Loucy (cell line): ENCODE results near the gene VAT1L.

Source experiments
- H2AFZ ChIP-seq: fragments of 200-600 bp; sonication (generic); 2 replicates; pipeline ENCODE4 v1.6.0; 2016; ENCODE audit warnings: antibody characterized with exemption, mild to moderate bottlenecking, low read length, moderate library complexity
- H3F3A ChIP-seq: fragments of 200-600 bp; 2 replicates; pipeline ENCODE4 v1.6.0; 2016; ENCODE audit warnings: antibody characterized with exemption, low read depth, mild to moderate bottlenecking
- H3K27me3 ChIP-seq: fragments of 200-600 bp; sonication (generic); 2 replicates; pipeline ENCODE4 v1.6.1; 2014; ENCODE audit warnings: low read length, mild to moderate bottlenecking; ENCODE audit not compliant: insufficient read depth, poor library complexity, severe bottlenecking
- H3K36me3 ChIP-seq: fragments of 200-600 bp; sonication (generic); 2 replicates; pipeline ENCODE4 v1.6.1; 2016; ENCODE audit warnings: low read length; ENCODE audit not compliant: insufficient read depth
- H3K4me1 ChIP-seq: fragments of 200-600 bp; sonication (generic); 2 replicates; pipeline ENCODE4 v1.5.1; 2014; ENCODE audit warnings: low read length, mild to moderate bottlenecking; ENCODE audit not compliant: insufficient read depth, poor library complexity, severe bottlenecking
- H3K4me2 ChIP-seq: fragments of 200-600 bp; sonication (generic); 2 replicates; pipeline ENCODE4 v1.6.0; 2014; ENCODE audit warnings: antibody characterized with exemption, low read length, low read depth, mild to moderate bottlenecking; ENCODE audit not compliant: poor library complexity, severe bottlenecking
- H3K4me3 ChIP-seq: fragments of 200-600 bp; sonication (generic); 2 replicates; pipeline ENCODE4 v1.5.1; 2014; ENCODE audit warnings: low read length, mild to moderate bottlenecking, mixed read lengths; ENCODE audit not compliant: poor library complexity, severe bottlenecking
- H3K79me2 ChIP-seq: fragments of 200-600 bp; sonication (generic); 2 replicates; pipeline ENCODE4 v1.6.1; 2014; ENCODE audit warnings: low read length; ENCODE audit not compliant: insufficient read depth
- H3K9ac ChIP-seq: fragments of 200-600 bp; sonication (generic); 2 replicates; pipeline ENCODE4 v1.6.0; 2014; ENCODE audit warnings: mild to moderate bottlenecking, low read depth, low read length, moderate library complexity; ENCODE audit not compliant: poor library complexity, severe bottlenecking
- H3K9me2 ChIP-seq: fragments of 200-600 bp; sonication (generic); replicated peaks from 2 replicates; pipeline ENCODE4 v1.6.1; 2016; ENCODE audit warnings: low read depth, low read length, mixed read lengths
- H3K9me3 ChIP-seq: fragments of 200-600 bp; sonication (generic); 2 replicates; pipeline ENCODE4 v1.6.1; 2014; ENCODE audit warnings: mild to moderate bottlenecking, antibody characterized with exemption, low read length, low read depth; ENCODE audit not compliant: insufficient read depth
- H4K20me1 ChIP-seq: fragments of 200-600 bp; sonication (generic); 2 replicates; pipeline ENCODE4 v1.6.0; 2014; ENCODE audit warnings: antibody characterized with exemption, low read length, mild to moderate bottlenecking; ENCODE audit not compliant: insufficient read depth, poor library complexity, severe bottlenecking
- EZH2phosphoT487 ChIP-seq: fragments of 200-600 bp; IDR thresholded peaks from 2 replicates; pipeline ENCODE4 v1.6.1; 2018; ENCODE audit warnings: antibody characterized with exemption, mild to moderate bottlenecking, moderate library complexity, borderline replicate concordance
- TF ChIP-seq, protein P1 (sequence below): fragments of 200-600 bp; sonication (generic); conservative IDR thresholded peaks from 2 replicates; pipeline ENCODE4 v1.5.1; 2014; ENCODE audit warnings: mild to moderate bottlenecking, antibody characterized with exemption, low read length

The VAT1L gene

DNA sequence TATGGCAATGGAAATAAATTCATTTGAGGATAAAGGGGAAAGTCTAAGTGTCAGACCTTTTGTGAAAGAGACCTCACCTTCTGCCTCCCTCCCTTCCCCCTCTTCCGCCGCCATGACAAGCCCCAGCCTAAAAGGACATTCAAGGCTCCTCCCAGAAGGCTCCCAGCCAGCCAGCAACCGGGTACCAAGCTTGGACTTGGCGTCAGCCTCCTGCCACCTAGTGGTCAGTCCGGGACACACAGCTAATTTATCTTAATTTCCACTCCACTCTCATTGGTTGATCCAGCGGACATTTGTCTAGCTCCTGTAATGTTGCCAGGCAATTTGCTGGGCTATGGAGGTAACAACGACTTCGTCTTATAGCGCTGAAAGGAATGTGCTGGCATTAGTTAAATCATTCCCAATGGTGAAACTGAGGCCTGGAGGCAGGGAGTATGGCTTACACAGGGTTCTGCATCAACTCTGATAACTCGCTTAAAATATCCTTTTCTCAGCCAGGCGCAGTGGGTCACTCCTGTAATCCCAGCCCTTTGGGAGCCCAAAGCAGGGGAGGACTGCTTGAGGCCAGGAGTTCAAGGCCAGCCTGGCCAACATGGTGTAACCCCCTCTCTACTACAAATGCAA, 214.7 kb downstream of the VAT1L start:
- Histone ChIP-seq H4K20me1 (no peaks in the 10 kb centered on the region), H3K4me1 (no peaks in the 10 kb centered on the region), H3K9me2 (no peaks in the 10 kb centered on the region), H3K9me3 (no peaks in the 10 kb centered on the region), H3F3A (no peaks in the 10 kb centered on the region), H3K4me2 (peak overlapping the region; percentile 31), H2AFZ (peak overlapping the region; percentile 94), H3K27me3 (no peaks in the 10 kb centered on the region), H3K36me3 (no peaks in the 10 kb centered on the region), H3K79me2 (no peaks in the 10 kb centered on the region), H3K9ac (no peak overlapping the region), H3K4me3 (peak overlapping the region; percentile 9)
- TF ChIP-seq, protein P1, sequence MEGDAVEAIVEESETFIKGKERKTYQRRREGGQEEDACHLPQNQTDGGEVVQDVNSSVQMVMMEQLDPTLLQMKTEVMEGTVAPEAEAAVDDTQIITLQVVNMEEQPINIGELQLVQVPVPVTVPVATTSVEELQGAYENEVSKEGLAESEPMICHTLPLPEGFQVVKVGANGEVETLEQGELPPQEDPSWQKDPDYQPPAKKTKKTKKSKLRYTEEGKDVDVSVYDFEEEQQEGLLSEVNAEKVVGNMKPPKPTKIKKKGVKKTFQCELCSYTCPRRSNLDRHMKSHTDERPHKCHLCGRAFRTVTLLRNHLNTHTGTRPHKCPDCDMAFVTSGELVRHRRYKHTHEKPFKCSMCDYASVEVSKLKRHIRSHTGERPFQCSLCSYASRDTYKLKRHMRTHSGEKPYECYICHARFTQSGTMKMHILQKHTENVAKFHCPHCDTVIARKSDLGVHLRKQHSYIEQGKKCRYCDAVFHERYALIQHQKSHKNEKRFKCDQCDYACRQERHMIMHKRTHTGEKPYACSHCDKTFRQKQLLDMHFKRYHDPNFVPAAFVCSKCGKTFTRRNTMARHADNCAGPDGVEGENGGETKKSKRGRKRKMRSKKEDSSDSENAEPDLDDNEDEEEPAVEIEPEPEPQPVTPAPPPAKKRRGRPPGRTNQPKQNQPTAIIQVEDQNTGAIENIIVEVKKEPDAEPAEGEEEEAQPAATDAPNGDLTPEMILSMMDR = peak; percentile 96
- no peak for TF ChIP-seq EZH2phosphoT487

DNA sequence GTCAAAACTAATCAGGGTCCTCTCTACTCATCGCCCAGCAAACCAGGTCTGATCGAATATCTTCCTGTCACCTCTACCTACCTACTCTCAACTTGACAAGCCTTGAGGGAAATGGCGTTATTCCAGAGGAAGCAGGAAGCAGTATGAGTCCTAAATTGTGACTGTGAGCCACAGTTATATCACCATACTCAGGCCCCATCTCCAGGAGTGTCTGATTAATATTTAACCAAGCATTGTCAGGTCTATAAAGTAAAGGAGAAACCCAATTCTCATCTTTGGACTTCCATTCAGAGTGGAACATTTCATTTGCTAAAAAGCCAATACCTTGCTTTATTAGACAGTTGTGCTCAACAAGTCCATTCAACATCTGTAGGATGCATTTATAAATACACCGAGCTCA, 216.2 kb downstream of the VAT1L start:
- Histone ChIP-seq H4K20me1 (no peaks in the 10 kb centered on the region), H3F3A (no peaks in the 10 kb centered on the region)

GRCh38 chr16:78005881-78006280, 217.5 kb downstream of the VAT1L start:
- no peaks in the 10 kb centered on the region for H3K9me2 ChIP-seq
- no peak for TF ChIP-seq EZH2phosphoT487
- TF ChIP-seq, protein P1 = peak; percentile 62
- H3K27me3 ChIP-seq = no peaks in the 10 kb centered on the region
- H3K79me2 ChIP-seq = no peaks in the 10 kb centered on the region
- no peak overlapping the region for H3K4me3 ChIP-seq
- no peaks in the 10 kb centered on the region for H3F3A ChIP-seq
- H3K4me1 ChIP-seq = no peaks in the 10 kb centered on the region
- H3K9me3 ChIP-seq = no peaks in the 10 kb centered on the region
- no peak overlapping the region for H3K4me2 ChIP-seq
- H4K20me1 ChIP-seq = no peaks in the 10 kb centered on the region
- H2AFZ ChIP-seq = no peak overlapping the region
- no peaks in the 10 kb centered on the region for H3K36me3 ChIP-seq
- no peak overlapping the region for H3K9ac ChIP-seq

More for the DNA sequence above, 216.2 kb downstream of the VAT1L start:
- Histone ChIP-seq H3K9me2 (no peaks in the 10 kb centered on the region), H3K4me1 (no peaks in the 10 kb centered on the region), H3K36me3 (no peaks in the 10 kb centered on the region), H3K79me2 (no peaks in the 10 kb centered on the region), H3K4me3 (no peak overlapping the region), H2AFZ (no peak overlapping the region), H3K9me3 (no peaks in the 10 kb centered on the region), H3K9ac (no peak overlapping the region), H3K4me2 (no peak overlapping the region), H3K27me3 (no peaks in the 10 kb centered on the region)
- TF ChIP-seq, protein P1 = no peak
- no peak for TF ChIP-seq EZH2phosphoT487
